ENCODE data around the gene MBNL1. TPM values are rescaled to one million over a fixed set of nuclear protein-coding genes. Genes with fewer than 3 reads are reported as not detected.

The MBNL1 gene
- total and polyA plus RNA-seq, 2 of the 4 experiments (the other 2 are of a cell fraction) = 127 to 664 TPM

DNA sequence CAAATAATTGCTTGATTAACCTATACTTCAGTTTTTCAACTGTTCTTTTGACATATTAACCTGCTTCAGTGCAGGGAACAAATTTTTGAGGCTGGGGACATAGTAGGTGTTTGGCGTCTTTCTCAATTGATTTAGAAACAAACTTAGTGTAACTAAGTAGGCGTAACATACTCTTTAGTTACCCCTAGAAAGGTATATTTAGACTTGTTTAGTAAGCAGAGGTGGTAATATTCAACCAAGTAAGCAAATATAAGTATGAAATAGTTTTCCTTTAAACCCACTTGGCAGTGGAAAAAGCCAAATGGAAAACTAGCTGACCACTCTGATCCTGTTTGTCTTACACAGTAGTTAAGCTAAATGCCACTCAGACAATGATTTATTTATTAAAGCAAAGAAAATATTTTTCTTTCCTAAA, 113.2 kb downstream of the MBNL1 start:
- Histone ChIP-seq H3K4me1 (ENCODE audit: control insufficient read depth, insufficient read depth, low read length) (peaks cover 14% of the 10 kb centered on the region), H2AK5ac (ENCODE audit: low read depth, low read length) (no peak overlapping the region), H4K91ac (ENCODE audit: insufficient read depth, low read depth, low read length) (no peak overlapping the region), H2AFZ (replicated peaks; ENCODE audit: low read length, poor library complexity) (no peak overlapping the region), H3K14ac (replicated peaks; ENCODE audit: low read depth, low read length) (0 out of 2 replicates have a peak overlapping the region, but pooled peaks have one; percentile 32), H3K79me1 (ENCODE audit: low read depth in 1 of 2, low read length in 2 of 2) (peaks cover 6 to 44% of the 10 kb centered on the region in 2 experiments), H4K5ac (ENCODE audit: low read depth, low read length) (peak overlapping the region; percentile 43; the same call in 1 of the 2 replicates), H3K23ac (ENCODE audit: low read depth, low read length) (no peak overlapping the region), H3K9me1 (ENCODE audit: insufficient read depth, low read length) (peaks cover 6% of the 10 kb centered on the region), H3K27ac (ENCODE audit: insufficient read depth, low read length) (no peak overlapping the region), H3K9me3 (ENCODE audit: control insufficient read depth, insufficient read depth, low read length) (no peaks in the 10 kb centered on the region), H3K9ac (ENCODE audit: low read depth, low read length) (no peak overlapping the region), H3K36me3 (ENCODE audit: control insufficient read depth, insufficient read depth, low read length) (peaks cover 4% of the 10 kb centered on the region), H2BK120ac (ENCODE audit: low read depth, low read length) (no peak overlapping the region), H2BK15ac (ENCODE audit: low read depth, low read length) (no peak overlapping the region), H3K4me3 (ENCODE audit: insufficient read depth, low read depth, low read length) (no peak overlapping the region), H2BK5ac (ENCODE audit: low read depth, low read length, poor library complexity, severe bottlenecking) (peak overlapping the region; percentile 25), H3K18ac (ENCODE audit: low read depth, low read length) (no peak overlapping the region), H2AK9ac (replicated peaks; ENCODE audit: low read depth, low read length, poor library complexity) (no peak overlapping the region), H3K27me3 (ENCODE audit: control insufficient read depth, insufficient read depth, low read length) (no peaks in the 10 kb centered on the region), H2BK20ac (ENCODE audit: low read depth, low read length) (no peak overlapping the region), H3K4ac (ENCODE audit: low read depth, low read length) (no peak overlapping the region), H3K4me2 (ENCODE audit: low read depth, low read length) (peak overlapping the region; percentile 88; the same call in 1 of the 2 replicates), H4K20me1 (ENCODE audit: insufficient read depth, low read length) (peaks cover 27% of the 10 kb centered on the region), H4K8ac (ENCODE audit: low read depth in 2 of 2, low read length in 2 of 2) (no peak overlapping the region; a peak in 1 of 4 replicates), H3K56ac (ENCODE audit: extremely low read depth, insufficient read depth, low read length) (no peak overlapping the region)
- in situ Hi-C loops (cut with MboI; ENCODE audit: low sequenced_read_pairs) = no loop called here
- no CpG with 5 or more reads among the region's 2 CpGs for WGBS, 2 experiments (ENCODE audit: extremely low coverage in 2 of 2, insufficient read length in 1 of 2)
- ChIA-PET CTCF (no interaction called here), POLR2A (ENCODE audit: unreplicated experiment) (no interaction called here)
- no peak for DNase-seq
- BruUV-seq (replicated peaks) = no TSS peak
- dilution Hi-C loops (cut with HindIII; ENCODE audit: low sequenced_read_pairs, unreplicated experiment) = no loop called here
- intact Hi-C loops (cut with micrococcal nuclease) = no loop called here
- TF ChIP-seq RAD21 (IDR thresholded peaks at IDR 0.05; ENCODE audit: low read length) (no peak), MAZ (IDR thresholded peaks at IDR 0.05; ENCODE audit: borderline replicate concordance, low read depth, low read length) (no peak), CHD1 (IDR thresholded peaks at IDR 0.05; ENCODE audit: low read depth, low read length) (no peak), RCOR1 (IDR thresholded peaks at IDR 0.05; ENCODE audit: insufficient replicate concordance, low read length) (no peak), MXI1 (IDR thresholded peaks at IDR 0.05; ENCODE audit: borderline replicate concordance, low read depth, low read length) (no peak), POLR2A (IDR thresholded peaks at IDR 0.05; ENCODE audit: low read depth, low read length) (no peak), RFX5 (IDR thresholded peaks at IDR 0.05; ENCODE audit: low read depth, low read length) (no peak), SMC3 (IDR thresholded peaks at IDR 0.05; ENCODE audit: low read depth, low read length) (no peak), CEBPB (IDR thresholded peaks at IDR 0.05; ENCODE audit: low read depth, low read length) (no peak), BHLHE40 (IDR thresholded peaks at IDR 0.05; ENCODE audit: low read depth, low read length) (no peak)
- TF ChIP-seq, protein P1, sequence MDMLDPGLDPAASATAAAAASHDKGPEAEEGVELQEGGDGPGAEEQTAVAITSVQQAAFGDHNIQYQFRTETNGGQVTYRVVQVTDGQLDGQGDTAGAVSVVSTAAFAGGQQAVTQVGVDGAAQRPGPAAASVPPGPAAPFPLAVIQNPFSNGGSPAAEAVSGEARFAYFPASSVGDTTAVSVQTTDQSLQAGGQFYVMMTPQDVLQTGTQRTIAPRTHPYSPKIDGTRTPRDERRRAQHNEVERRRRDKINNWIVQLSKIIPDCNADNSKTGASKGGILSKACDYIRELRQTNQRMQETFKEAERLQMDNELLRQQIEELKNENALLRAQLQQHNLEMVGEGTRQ (IDR thresholded peaks at IDR 0.05; ENCODE audit: low read depth, low read length) = no peak
- TF ChIP-seq, protein P2, sequence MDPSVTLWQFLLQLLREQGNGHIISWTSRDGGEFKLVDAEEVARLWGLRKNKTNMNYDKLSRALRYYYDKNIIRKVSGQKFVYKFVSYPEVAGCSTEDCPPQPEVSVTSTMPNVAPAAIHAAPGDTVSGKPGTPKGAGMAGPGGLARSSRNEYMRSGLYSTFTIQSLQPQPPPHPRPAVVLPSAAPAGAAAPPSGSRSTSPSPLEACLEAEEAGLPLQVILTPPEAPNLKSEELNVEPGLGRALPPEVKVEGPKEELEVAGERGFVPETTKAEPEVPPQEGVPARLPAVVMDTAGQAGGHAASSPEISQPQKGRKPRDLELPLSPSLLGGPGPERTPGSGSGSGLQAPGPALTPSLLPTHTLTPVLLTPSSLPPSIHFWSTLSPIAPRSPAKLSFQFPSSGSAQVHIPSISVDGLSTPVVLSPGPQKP (IDR thresholded peaks at IDR 0.05; ENCODE audit: borderline replicate concordance, low read depth, low read length) = no peak
- no peak for ATAC-seq (ENCODE audit: low read depth)
